NCI-H146 treated with DMSO at 0.1 percent for 48 hours (cell line): Measurements from ENCODE around the gene JAK1.

Experiments
- DNase-seq: peaks from one replicate; lab custom pipeline; 2025; ENCODE audit not compliant: unreplicated experiment; lab: John Stamatoyannopoulos, UW

JAK1 gene

GRCh38 chr1:64801851-64802523 lies 164.4 kb downstream of the JAK1 start:
- DNase-seq = no peak

- DNase-seq = no peak
These were observed 167.5 kb downstream of the JAK1 start for GRCh38 chr1:64798872-64799271.

- DNase-seq = no peak
These were observed 175.4 kb downstream of the JAK1 start for GRCh38 chr1:64790832-64791487.
